ENCODE results near the gene SPTBN5. TPM values are rescaled to one million over a fixed set of nuclear protein-coding genes. Genes with fewer than 3 reads are reported as not detected.

SPTBN5 gene
- total RNA-seq, 1 experiment from 2014 or later: 0.84 TPM

DNA sequence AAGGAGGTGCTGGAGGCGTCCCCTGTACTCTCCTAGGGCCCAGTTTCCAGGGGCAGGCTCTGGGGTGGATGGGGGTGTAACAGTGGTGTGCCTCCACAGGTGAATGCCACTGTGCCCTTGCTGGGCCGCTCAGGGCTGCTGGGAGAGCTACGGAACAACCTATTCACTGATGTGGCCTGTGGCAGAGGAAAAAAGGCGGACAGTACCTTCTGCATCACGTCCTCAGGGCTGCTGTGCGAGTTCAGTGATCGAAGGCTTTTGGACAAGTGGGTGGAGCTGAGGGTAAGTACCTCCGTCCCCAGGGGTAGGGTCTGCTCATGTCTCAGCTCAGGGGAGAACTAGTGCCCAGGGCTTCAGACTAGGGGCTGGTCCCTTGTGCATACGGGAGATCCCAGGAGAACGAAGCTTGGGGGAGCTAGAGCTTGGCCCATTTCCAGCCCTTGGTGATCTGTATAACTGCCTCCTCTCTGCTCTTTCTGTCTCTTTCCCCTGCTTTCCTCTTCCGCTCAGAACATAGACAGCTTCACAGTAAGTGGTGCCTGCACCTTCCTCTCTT is 81.0 kb downstream of the SPTBN5 start:
- H3K9ac ChIP-seq (ENCODE audit: low read length): no peak overlapping the region
- no peak for TF ChIP-seq EZH2 (IDR thresholded peaks at IDR 0.05; ENCODE audit: low read length, unreplicated experiment)
- TF ChIP-seq EZH2phosphoT487 (IDR thresholded peaks at IDR 0.05; ENCODE audit: borderline replicate concordance, low read length): no peak
- TF ChIP-seq, protein P1, sequence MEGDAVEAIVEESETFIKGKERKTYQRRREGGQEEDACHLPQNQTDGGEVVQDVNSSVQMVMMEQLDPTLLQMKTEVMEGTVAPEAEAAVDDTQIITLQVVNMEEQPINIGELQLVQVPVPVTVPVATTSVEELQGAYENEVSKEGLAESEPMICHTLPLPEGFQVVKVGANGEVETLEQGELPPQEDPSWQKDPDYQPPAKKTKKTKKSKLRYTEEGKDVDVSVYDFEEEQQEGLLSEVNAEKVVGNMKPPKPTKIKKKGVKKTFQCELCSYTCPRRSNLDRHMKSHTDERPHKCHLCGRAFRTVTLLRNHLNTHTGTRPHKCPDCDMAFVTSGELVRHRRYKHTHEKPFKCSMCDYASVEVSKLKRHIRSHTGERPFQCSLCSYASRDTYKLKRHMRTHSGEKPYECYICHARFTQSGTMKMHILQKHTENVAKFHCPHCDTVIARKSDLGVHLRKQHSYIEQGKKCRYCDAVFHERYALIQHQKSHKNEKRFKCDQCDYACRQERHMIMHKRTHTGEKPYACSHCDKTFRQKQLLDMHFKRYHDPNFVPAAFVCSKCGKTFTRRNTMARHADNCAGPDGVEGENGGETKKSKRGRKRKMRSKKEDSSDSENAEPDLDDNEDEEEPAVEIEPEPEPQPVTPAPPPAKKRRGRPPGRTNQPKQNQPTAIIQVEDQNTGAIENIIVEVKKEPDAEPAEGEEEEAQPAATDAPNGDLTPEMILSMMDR (conservative IDR thresholded peaks at IDR 0.05; ENCODE audit: low read depth, low read length): no peak
- H3K27me3 ChIP-seq (ENCODE audit: low read length): no peaks in the 10 kb centered on the region
- no TSS peak for BruUV-seq (replicated peaks)
- no peak overlapping the region for H3K4me3 ChIP-seq (ENCODE audit: low read length)
- no peak overlapping the region for H2AFZ ChIP-seq (ENCODE audit: low read length)
- peaks cover 24% of the 10 kb centered on the region for H3K36me3 ChIP-seq (ENCODE audit: low read depth, low read length)
- H3F3A ChIP-seq (ENCODE audit: low read length, unreplicated experiment): no peaks in the 10 kb centered on the region
- ChIA-PET CTCF (interaction anchor here (2.0 kb wide), 1 partner anchor 38 kb away, joined by 5 read pairs; the partner anchor contains the start of gene MAPKBP1), POLR2A (ENCODE audit: unreplicated experiment) (no interaction called here)
- H3K9me2 ChIP-seq (replicated peaks; ENCODE audit: low read length): no peaks in the 10 kb centered on the region
- DNase-seq: no peak
- no peak overlapping the region for H3K4me2 ChIP-seq (ENCODE audit: low read length)
- H3K9me3 ChIP-seq (ENCODE audit: low read length): no peaks in the 10 kb centered on the region
- H3K79me2 ChIP-seq (ENCODE audit: low read length): no peaks in the 10 kb centered on the region
- no peak overlapping the region for H3K27ac ChIP-seq (ENCODE audit: low read length)
- H4K20me1 ChIP-seq (ENCODE audit: low read length): no peaks in the 10 kb centered on the region
- H3K4me1 ChIP-seq (ENCODE audit: insufficient read depth, low read length): peaks cover 12% of the 10 kb centered on the region
- no peak for ATAC-seq
- intact Hi-C loops (cut with micrococcal nuclease): loop anchor here (5.0 kb wide), 1 partner anchor 211 kb away; no protein-coding TSS in a partner anchor

DNA sequence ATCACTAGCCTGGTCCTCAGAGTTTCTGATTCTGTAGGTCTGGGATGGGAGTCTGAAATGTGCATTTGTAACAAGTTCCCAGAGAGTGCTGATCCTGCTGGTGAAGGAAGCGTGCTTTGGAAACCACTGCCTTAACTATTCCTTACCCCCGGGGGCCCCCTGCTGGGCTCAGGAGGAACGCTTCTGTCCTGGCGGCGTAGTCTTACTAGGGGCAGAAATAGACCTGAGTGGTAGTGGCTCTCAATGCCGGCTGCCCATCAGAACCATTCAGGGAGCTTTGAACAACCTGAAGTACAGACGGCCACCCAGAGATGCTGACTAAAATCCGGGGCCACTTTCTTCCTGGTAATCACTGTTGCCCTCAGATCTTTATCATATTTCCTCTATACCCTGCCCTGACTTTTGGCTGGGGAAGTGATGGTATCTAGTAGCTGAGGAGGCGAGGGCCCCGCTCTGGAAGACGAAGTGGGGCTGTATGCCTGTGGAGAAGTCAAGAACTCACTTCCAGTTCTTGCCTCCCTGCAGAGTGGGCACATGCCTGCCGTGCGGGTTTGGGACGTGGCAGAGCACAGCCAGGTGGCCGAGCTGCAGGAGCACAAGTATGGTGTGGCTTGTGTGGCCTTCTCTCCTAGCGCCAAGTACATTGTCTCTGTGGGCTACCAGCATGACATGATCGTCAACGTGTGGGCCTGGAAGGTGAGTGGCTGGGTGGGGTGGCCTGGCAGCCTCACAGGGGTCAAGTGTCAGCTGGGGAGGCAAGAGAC is 82.2 kb downstream of the SPTBN5 start:
- Histone ChIP-seq H3K9me2 (replicated peaks; ENCODE audit: low read length) (no peaks in the 10 kb centered on the region), H3K36me3 (ENCODE audit: low read depth, low read length) (peaks cover 18% of the 10 kb centered on the region), H3K4me1 (ENCODE audit: insufficient read depth, low read length) (peaks cover 14% of the 10 kb centered on the region), H2AFZ (ENCODE audit: low read length) (no peak overlapping the region), H3K27ac (ENCODE audit: low read length) (no peak overlapping the region), H3K27me3 (ENCODE audit: low read length) (no peaks in the 10 kb centered on the region), H3K9me3 (ENCODE audit: low read length) (no peaks in the 10 kb centered on the region), H4K20me1 (ENCODE audit: low read length) (no peaks in the 10 kb centered on the region), H3K4me2 (ENCODE audit: low read length) (no peak overlapping the region), H3K79me2 (ENCODE audit: low read length) (no peaks in the 10 kb centered on the region), H3F3A (ENCODE audit: low read length, unreplicated experiment) (no peaks in the 10 kb centered on the region), H3K9ac (ENCODE audit: low read length) (no peak overlapping the region), H3K4me3 (ENCODE audit: low read length) (no peak overlapping the region)
- BruUV-seq (replicated peaks): no TSS peak
- DNase-seq: peak; percentile 89
- intact Hi-C loops (cut with micrococcal nuclease): loop anchor here (1.0 to 5.0 kb wide), 3 partner anchors 39 to 209 kb away; no protein-coding TSS in a partner anchor
- TF ChIP-seq EZH2phosphoT487 (IDR thresholded peaks at IDR 0.05; ENCODE audit: borderline replicate concordance, low read length) (no peak), EZH2 (IDR thresholded peaks at IDR 0.05; ENCODE audit: low read length, unreplicated experiment) (no peak)
- TF ChIP-seq, protein P1 (conservative IDR thresholded peaks at IDR 0.05; ENCODE audit: low read depth, low read length): peak; percentile 94
- CTCF ChIA-PET: interaction anchor here (0.7 to 4.0 kb wide), 2 partner anchors 38 to 41 kb away, joined by 3 to 76 read pairs; partner anchors contain the start of gene MAPKBP1
- POLR2A ChIA-PET (ENCODE audit: unreplicated experiment): interaction anchor here (0.5 kb wide), 1 partner anchor 52 kb away, joined by 4 read pairs; no protein-coding TSS in a partner anchor
- ATAC-seq: peak; percentile 96

Measured in PC-3 (cell line).